Measurements from ENCODE around the gene HDAC7.
"Not testable (repeated sequence)": the region's sequence is repeated elsewhere in the genome, so short reads cannot be mapped to it uniquely, and the experiment has no call there.

HDAC7 gene

DNA sequence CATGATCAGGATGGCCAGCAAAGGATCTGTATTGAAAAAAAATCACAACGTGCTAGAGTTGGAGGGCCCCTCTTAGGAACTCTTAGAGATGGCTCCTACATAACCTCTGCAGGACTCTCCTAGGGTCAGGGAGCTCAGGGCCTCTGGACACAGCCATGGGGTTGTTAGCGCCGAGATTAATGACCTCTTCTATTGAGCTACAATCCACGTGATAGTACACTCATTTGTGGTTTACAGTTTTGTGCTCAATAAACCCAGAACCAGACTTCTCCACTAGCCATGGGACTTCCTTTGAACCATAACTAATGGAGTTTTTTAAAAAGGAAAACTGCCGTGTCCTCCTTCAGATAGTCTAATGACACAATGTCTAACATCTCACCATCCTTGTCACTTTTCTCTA lies 29.6 kb upstream of the HDAC7 start:
- no peak for DNase-seq (ENCODE audit: low read depth in 2 of 2)

- no peak for DNase-seq (ENCODE audit: low read depth in 2 of 2)
These were observed 29.1 kb upstream of the HDAC7 start for GRCh38 chr12:47848853-47849252.

DNA sequence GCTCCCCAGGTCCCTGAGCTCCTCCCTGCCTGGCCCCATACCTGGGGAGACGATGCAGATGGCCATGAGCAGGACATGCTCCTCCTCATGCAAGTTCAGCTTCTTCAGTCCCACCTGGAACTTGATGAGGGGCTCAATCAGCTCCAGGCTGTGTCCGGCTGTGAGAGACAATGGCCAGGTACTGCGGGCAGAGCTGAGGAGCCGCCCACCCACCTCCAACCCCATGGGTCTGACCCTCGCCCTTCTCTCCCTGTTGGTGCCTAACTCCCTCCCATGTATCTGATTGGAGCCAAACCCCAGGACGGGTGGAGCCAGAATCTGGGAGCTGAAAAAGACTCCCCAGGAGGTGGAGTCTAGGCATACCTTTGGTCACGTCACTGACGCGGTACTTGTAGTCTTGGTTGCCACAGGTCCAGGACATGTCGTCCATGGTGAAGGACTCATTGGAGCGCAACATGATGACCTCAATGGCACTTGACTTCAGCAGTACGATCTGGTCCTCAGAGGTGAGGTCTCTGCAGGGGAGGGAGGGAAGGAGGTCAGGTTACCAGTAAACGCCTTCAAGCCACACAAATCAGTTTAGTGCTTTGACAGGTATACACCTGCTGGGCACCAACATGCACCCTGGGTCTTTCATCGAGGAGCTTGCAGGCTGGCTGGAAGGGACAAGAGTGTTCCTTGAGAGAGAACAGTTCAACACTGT lies 26.7 kb upstream of the HDAC7 start:
- DNase-seq (ENCODE audit: low read depth in 2 of 2): no peak

DNA sequence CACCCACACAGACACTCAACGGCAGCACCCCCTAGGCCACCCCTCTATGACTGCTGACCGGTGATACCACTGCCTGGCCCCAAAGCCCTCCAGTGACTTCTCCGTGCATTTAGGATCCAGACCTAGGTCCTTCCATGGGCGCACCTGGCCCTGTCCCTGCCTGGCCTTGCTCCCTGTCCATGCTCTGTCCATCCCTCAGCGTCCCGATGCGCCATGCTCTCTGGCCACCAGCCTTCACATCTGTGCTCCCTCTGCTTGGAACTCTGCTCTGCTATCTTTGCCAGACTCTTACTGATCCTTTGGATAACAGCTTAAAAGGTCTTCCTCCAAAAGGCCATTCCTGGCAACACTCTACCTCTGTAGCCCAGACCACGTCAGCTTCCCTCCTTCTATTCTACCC lies 25.4 kb upstream of the HDAC7 start:
- DNase-seq (ENCODE audit: low read depth in 2 of 2): no peak

DNA sequence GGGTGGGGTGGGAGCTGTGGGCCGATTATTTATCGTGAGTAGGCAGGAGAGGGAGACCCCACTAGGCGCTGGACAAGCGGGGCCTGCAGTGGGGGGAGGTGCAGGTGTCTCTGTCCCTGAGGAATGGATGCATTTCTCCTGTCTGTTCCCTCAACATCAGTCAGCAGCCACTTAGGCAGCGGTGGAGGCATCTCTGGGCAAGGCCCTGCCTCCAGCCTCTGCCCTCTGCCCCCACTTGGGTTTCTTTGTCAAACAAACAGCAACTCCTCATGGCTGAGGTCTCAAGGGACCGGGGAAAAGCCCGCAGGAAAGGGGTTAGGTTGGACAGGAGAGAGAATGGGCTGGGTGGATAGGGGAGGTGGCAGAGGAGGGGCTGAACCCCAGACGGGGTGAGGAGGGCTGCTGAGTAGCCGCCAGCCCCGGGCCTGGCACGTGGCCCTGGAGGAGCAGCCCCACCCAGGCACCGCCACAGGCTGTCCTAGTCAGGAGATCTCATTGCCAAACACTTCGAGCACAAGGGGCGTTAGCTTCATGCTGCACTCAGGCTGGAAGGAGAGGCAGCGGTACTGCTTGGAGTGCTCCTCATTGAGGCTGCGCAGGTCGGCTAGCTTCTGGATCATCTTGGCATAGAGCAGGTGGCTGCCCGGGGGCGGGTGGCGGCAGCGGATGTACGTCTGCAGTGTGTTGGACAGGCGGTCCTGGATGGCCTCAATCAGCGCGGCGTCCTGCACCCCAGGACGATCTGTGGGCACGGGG lies 24.7 kb upstream of the HDAC7 start:
- no peak for DNase-seq (ENCODE audit: low read depth in 2 of 2)

- DNase-seq (ENCODE audit: low read depth in 2 of 2): no peak
These were observed 23.7 kb upstream of the HDAC7 start for GRCh38 chr12:47843226-47843980.

GRCh38 chr12:47842543-47842942 lies 22.8 kb upstream of the HDAC7 start:
- not testable (repeated sequence) for DNase-seq (ENCODE audit: low read depth in 2 of 2)

DNA sequence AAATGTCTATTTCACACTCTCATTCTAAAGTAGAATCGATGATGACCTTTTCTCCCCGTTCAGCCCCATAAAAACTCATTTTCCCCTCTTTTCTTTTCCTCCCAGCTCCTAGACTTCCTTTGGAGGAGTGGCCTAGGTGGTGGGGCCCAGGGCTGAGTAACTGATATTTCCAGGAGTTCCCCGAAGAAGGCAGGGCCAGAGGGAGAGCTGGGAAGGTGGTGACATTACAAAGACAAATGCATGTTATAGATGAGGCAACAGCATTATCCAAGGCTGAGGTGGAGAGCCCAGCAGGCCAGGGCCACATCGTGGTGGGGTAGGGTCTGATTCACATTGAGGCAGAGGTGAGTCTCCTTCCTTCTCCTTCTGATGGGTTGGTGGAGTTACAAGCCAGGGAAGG lies 22.2 kb upstream of the HDAC7 start:
- DNase-seq (ENCODE audit: low read depth in 2 of 2): no peak

DNA sequence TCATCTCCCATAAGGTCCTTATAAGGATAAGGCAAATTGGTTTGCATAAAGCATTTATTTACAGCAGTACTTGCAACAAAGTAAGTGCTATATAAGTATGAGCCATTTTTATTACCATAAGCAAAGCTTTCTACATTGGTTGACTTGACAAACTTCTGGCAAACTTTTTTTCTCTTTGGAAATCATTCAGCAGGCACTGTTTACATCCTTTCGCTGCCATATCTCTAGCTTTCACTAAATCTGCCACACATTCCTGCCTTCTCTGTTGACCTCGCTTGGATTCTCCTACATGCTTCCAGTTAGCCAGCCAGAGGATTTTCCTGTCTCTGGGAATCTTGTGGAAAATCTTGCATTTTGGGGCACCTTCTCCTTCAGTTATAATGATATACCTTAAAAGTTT lies 21.8 kb upstream of the HDAC7 start:
- no peak for DNase-seq (ENCODE audit: low read depth in 2 of 2)

GRCh38 chr12:47840571-47840970 lies 20.9 kb upstream of the HDAC7 start:
- DNase-seq (ENCODE audit: low read depth in 2 of 2): no peak

DNA sequence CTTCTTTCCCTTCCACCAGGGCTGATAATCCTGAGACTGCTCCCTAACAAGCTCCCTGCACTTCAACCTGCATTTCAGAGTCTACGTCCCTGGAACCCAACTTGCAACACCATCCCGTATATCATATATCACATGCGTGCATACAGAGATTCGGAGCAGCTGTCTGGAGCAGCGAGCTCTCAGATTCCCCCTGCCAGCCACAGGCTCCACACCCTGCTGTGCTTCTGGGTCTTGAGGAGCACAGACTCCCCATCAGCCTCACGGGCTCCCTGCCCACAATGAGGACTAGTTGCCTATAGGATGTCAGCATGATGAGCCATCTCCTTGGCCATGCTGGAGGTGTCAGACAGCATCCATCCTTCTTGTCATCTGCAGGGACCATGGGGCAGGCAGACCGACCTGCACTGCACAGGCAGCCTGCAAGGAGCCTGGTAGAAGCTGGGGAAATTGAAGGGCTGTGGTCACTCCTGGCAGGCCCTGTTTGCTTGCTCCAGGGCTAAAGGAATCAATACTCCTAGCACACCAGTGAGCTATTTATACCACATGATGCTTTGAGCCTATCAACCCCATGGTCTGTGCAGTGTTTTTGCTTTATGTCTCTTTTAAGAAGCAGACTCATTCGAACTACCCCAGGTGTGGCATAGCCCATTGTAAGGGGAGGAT lies 19.6 kb upstream of the HDAC7 start:
- no peak for DNase-seq (ENCODE audit: low read depth in 2 of 2)

- no peak for DNase-seq (ENCODE audit: low read depth in 2 of 2)
These were observed 18.7 kb upstream of the HDAC7 start for GRCh38 chr12:47838286-47838931.

GRCh38 chr12:47837190-47838171 lies 17.8 kb upstream of the HDAC7 start:
- DNase-seq (ENCODE audit: low read depth in 2 of 2): peak; percentile 42 to 44

- no peak for DNase-seq (ENCODE audit: low read depth in 2 of 2)
These were observed 16.1 kb upstream of the HDAC7 start for GRCh38 chr12:47835831-47836155.

DNA sequence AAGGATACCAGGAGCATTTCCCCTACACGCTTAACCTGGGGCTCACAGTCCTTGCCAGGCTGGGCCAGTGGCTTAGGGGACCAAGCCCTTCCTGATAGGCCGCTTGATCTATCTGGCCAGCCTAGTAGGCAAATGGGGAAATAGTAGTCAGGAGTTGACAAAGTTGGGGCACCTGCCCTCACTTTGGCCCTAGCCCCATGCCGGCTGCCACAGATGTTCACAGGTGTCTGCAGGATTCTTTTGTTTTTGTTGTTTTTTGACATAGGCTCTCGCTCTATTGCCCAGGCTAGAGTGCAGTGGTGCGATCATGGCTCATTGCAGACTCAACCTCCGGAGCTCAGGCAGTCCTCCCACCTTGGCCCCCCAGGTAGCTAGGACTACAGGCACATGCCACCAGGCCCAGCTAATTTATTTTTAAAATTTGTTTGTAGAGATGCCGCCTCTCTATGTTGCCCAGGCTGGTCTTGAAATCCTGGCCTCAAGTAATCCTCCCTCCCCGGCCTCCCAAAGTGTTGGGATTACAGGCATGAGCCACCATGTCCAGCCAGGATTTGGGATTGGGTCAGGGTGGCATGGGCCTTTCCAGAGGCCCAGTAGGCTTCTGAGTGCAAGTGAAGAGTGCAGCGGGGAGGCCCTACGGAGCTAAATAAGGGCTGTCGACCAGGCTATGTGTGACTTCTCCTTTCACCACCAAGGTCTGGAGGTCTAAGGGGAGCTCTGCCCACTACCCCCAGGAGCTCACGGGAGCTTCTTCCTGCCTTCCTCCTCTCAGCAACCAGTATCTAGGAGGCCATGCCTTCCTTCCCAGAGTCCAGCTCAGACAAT lies 15.5 kb upstream of the HDAC7 start:
- no peak for DNase-seq (ENCODE audit: low read depth in 2 of 2)

GRCh38 chr12:47834199-47834903 lies 14.6 kb upstream of the HDAC7 start:
- no peak for DNase-seq (ENCODE audit: low read depth in 2 of 2)

DNA sequence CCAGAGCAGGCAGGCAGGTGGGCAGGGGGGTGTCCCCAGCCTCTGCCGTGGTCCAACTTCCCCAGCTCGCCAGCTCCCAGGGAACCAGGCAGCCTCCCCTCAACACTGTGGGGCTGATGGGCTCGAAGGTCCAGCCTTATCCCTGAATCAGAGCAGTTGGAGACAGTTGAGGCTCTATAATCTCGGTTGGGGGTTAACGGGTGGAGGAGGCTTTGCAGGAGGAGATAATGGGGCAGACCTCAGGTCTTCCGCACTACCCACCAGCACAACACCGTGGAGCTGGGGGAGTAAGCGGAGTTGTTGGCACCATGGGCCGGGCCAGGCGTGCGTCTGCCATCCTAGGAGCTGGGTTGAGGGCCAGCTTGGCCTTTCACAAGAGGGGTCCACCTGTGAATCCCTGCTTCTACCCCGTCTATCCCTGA lies 13.9 kb upstream of the HDAC7 start:
- DNase-seq (ENCODE audit: low read depth in 2 of 2): no peak

DNA sequence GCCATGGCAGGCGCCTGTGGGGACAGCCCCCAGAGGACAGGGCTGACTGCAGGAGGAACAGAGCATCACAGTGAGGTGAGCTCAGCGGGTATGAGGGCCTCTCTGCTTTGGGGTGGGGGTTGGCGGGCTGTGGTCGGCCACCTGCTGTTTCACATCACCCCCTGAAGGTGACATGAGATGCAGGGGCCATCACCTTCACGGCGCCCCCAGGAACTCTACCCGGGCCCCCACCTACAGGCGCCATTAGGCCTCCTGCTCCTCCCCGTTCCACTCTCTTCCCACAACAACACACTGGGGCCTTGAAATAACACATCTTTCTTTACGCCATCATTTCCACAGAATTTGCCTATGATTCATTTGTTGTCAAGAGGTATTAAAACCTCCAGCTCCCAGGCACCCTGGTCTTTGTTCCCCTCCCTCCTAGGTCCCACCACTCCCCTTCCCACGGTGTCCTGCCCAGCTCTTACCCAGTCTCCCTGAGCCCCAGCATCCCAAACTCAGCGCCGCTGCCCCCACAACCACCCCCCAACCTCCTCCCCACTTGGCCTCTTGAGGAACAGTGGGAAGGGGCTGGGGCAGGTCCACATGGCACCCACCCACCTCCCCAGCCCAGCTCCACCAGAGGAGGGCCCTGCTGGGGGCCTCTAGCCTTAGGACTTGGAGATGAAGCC lies 12.7 kb upstream of the HDAC7 start:
- no peak for DNase-seq (ENCODE audit: low read depth in 2 of 2)

DNA sequence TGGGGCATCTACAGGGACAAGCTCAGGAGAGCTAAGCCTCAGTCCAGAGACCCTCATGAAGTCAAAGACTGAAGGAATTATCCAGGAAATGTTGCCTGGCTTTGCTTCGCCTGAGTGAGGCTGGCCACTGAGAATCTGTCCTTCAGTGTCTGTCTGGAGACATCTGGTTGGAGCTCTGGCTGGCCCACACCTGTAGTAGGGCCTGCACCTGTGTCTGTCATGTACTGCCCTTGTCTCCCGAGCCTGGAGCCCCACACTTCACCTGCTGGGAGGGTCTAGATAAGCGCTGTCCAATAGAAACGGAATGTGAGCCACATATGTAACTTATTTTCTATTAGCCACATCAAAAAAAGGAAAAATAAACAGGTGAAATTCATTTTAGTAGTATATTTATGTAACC lies 9.9 kb upstream of the HDAC7 start:
- DNase-seq (ENCODE audit: low read depth in 2 of 2): no peak
